Urinary bladder (tissue), 2 donors: ENCODE results near the gene LAMC3. TPM values are rescaled to one million over a fixed set of nuclear protein-coding genes. Genes with fewer than 3 reads are reported as not detected.

Experiments
- polyA plus RNA-seq: library from polyadenylated mRNA; stranded (reverse); fragments of 200-250 nt; gene quantifications from one replicate; pipeline ENCODE4 v1.2.3, GENCODE V29; 2013
- small RNA-seq: library from RNA; depleted of rRNA; stranded (forward); fragments of <200 nt; gene quantifications from one replicate; pipeline ENCODE3, GENCODE V24; 2014
- total RNA-seq: library from RNA; depleted of rRNA; stranded (reverse); fragments of >200 nt; gene quantifications from one replicate; pipeline ENCODE4 v1.2.3, GENCODE V29; 2014
- donor health status: healthy.

LAMC3 gene
- total and polyA plus RNA-seq, 2 donors, result 12.2 to 37.1 TPM

Small RNA genes lying within 50 kb of the gene (small RNA-seq; reads per million reads assigned to genes)
- not detected for gene RF00322
- not detected for gene RNU6-881P

Other genes starting within 250 kb of the LAMC3 start
- gene ABL1, start 173.9 kb upstream of the LAMC3 start, total RNA-seq, result 46.5 TPM
- 125 TPM for gene ABL1, start 173.9 kb upstream of the LAMC3 start, polyA plus RNA-seq
- not detected for gene QRFP, start 112.4 kb upstream of the LAMC3 start, total RNA-seq
- gene QRFP, start 112.4 kb upstream of the LAMC3 start, polyA plus RNA-seq, result 0.15 TPM
- gene FIBCD1, start 69.9 kb upstream of the LAMC3 start, total RNA-seq, result 0.16 TPM
- 2.4 TPM for gene FIBCD1, start 69.9 kb upstream of the LAMC3 start, polyA plus RNA-seq
- 20.6 TPM for gene AIF1L, start 87.4 kb downstream of the LAMC3 start, total RNA-seq
- 8.9 TPM for gene AIF1L, start 87.4 kb downstream of the LAMC3 start, polyA plus RNA-seq
- 23.5 TPM for gene NUP214, start 116.4 kb downstream of the LAMC3 start, total RNA-seq
- 18.2 TPM for gene NUP214, start 116.4 kb downstream of the LAMC3 start, polyA plus RNA-seq